Activated naive CD4-positive, alpha-beta T cell treated with anti-CD3 and anti-CD28 coated beads, Interleukin-2, amount 10 ng/mL, durations not matched to agents 7 days and 5 days (primary cell): ENCODE results near the gene GTF2I.
"Not testable (repeated sequence)": the region's sequence is repeated elsewhere in the genome, so short reads cannot be mapped to it uniquely, and the experiment has no call there.

Experiments
- CTCF ChIA-PET: fragments of 350-600 bp; sonication (Branson Sonifier 250); formaldehyde crosslinking; loops from one replicate; lab custom pipeline; 2021; ENCODE audit warnings: antibody characterized with exemption; lab: Charles Lee
- DNase-seq: peaks from one replicate; pipeline ENCODE4 v3.0.0-alpha.2; 2020
- H3K27ac Mint-ChIP-seq: one replicate; pipeline ENCODE4 v1.8.0; 2021; ENCODE audit warnings: mild to moderate bottlenecking, moderate library complexity, mixed read lengths
- H3K27me3 Mint-ChIP-seq: one replicate; pipeline ENCODE4 v1.8.0; 2021; ENCODE audit warnings: mild to moderate bottlenecking, mixed read lengths
- H3K36me3 Mint-ChIP-seq: one replicate; pipeline ENCODE4 v1.8.0; 2021; ENCODE audit warnings: mixed read lengths
- H3K4me1 Mint-ChIP-seq: one replicate; pipeline ENCODE4 v1.8.0; 2021; ENCODE audit warnings: mixed read lengths
- H3K4me3 Mint-ChIP-seq: one replicate; pipeline ENCODE4 v1.8.0; 2021; ENCODE audit warnings: mild to moderate bottlenecking, moderate library complexity, mixed read lengths
- H3K9me3 Mint-ChIP-seq: one replicate; pipeline ENCODE4 v1.8.0; 2021; ENCODE audit warnings: mixed read lengths

Gene GTF2I

GRCh38 chr7:74798644-74799043 is 141.1 kb downstream of the GTF2I start:
- H3K36me3 Mint-ChIP-seq, H3K4me1 Mint-ChIP-seq, H3K27me3 Mint-ChIP-seq, H3K4me3 Mint-ChIP-seq, H3K9me3 Mint-ChIP-seq, DNase-seq, H3K27ac Mint-ChIP-seq, CTCF ChIA-PET: not testable (repeated sequence)
